ENCODE measurements around the gene CNPY4.

The CNPY4 gene

DNA sequence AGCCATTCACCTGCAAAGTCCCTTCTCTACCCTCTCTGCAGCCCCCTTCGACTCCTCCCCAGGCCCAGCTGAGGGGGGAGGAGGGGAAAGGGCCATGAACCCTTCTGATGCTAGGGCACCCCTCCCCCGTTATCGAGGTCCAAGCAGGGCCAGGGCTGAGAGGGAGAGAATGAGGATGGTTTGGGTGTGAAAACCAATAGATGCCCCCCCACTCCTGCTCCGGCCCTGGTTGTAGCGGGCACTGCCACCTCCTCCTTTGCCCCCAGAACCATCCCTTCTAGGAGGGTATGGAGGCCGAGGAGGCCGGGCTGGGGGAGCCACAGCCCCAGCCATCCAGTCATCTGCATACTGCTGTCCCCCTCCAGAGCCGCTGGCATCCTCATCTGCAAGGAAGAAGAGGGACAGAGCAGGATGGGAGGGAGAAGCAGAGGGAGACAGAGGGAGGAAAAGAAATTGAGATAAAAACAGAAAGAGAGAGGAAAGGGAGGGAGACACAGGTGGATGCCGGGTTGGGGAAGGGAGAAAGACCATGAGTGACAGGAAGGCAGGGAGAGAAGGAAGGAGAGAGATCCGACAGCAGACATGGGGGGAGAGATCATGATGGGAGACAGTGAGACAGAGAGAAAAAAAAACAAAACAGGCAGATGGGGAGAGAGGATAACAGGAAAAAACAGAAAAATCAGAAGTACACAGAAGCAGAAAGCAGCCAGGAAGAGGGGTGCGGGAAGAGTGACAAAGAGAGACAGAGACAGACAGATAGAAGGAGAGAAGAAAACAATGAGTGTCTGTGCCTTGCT lies 50.9 kb downstream of the CNPY4 start:
- DNase-seq, result no peak

DNA sequence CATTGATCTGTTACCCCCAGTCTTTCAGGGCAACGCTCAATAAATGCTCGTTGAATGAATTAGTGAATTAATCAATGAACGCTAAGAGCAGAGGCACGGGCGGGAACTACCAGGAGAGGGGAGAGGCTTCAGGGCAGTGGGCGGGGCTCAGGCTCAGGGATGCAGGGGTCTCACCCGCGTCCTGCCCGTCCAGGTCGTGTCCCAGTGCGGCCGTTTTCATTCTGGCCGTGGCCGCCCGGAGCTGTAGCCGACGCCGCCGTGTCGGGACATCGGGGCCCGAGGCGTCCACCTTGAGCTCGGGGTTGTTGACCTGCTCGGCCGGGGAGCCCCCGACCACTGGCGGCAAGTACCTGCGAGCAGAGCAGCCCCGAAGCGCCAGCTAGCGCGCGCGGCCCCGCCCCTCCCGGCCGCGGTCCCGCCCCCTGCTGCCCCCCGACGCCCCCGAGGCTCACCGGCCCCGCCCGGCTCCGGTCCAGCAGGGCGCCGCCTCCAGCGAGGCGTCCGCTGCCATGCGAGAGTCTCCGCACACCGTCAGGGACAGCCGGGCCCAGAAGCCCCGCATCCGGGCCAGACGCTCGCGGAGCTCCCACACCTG lies 51.8 kb downstream of the CNPY4 start:
- peak; percentile 40 for DNase-seq

DNA sequence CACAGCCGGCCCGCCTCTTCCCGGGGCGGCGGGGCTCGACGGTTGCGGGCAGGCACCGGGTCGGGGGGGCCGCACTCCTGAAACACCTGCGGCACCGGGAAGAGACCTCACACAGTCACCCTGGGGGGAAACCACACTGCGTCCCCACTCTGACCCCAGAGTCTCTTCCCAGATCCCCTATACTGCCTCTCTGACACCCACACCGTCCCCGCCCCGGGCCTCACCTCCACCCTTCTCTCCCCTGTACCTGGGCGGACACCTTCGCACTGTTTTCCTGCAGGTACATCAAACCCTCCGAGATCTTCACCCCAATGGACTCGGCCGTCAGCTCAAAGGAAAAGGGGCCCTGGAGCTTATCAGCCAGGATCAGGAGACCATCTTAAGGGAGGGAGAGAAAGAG lies 52.4 kb downstream of the CNPY4 start:
- DNase-seq, result no peak

DNA sequence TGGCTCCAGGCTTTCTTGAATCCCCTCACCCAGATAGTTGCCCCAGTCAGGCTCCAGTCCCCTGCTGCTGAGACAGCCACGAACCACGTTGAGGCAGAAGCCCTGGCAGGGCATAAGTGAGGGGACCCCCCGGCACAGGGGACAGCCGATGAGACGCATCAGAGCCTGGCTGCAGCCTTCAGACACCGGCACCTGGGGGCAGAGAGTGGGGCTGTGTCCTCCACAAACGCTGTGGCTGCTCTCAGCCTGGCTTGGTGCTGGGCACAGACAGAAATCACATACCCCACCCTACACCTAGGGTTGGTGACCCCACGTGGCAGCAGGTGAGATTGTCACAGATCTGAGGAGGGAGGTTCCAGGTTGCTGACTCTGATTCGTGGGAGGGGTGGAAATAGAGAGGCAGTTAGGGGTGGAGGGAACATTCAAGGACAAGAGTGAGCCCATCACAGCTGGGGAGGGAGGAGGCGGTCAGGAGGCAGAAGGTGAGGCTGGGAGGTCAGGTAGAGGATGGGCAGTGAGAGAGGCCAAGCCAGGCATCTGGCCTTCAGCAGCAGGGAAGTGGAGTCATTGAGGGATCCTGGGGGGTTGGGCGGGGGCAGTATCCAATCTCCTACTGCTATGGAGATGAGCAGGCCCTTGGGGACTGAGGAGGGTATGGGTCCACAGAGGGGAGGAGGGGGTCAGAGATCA lies 54.5 kb downstream of the CNPY4 start:
- no peak for DNase-seq

DNA sequence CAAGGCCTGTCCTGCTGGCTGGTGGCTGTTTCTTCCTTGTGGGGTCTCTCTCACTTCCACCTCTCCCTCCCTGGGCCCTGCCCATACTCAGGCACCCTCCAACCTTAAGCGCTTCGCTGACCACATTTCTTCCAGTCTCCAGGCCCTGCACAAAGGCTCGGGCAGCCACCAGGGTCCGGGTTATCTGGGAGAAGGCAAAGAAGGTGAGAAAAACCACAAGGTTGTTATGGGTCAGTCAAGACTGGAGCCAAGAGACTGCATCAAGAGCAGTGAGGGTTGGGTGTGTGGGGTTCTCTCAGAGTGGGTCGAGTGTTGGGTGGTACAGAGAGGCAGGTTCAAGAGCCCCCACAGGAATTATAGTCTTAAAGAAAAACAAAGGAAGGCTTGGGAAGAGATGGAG lies 55.1 kb downstream of the CNPY4 start:
- no peak for DNase-seq
